ENCODE measurements around the gene CDHR5.

DNA sequence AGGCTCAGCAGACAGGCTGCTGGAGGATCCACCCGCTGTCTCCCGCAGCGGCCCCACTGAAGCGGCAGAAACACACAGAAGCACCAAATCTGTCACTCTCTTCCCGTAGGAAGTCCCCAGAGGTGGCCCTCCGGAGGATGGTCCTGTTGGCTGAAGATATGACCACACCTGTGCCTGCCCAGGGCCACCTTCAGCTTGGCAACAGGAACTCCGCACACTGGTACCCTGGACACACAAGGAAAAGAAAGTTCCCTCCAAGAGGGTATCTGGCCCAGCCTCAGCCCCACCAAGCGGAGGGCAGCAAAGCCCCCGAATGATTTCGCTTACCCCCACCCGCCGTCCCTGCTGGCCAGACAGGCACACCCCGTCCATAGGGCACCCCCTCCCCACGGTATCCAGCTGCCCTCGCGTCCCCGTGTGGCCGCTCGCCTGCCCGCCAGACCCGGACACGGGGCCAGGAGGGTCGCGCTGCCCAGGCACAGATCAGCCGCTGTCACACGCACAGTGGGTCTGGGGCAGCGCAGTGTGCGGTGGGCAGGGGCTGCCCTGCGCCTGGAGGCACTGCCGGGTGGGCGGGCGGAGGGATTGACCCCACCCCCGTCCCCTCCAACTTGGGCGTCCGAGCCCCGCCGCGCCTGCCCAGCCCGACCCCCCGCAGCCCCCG is 57.0 kb downstream of the CDHR5 start:
- TF ChIP-seq, protein P1, sequence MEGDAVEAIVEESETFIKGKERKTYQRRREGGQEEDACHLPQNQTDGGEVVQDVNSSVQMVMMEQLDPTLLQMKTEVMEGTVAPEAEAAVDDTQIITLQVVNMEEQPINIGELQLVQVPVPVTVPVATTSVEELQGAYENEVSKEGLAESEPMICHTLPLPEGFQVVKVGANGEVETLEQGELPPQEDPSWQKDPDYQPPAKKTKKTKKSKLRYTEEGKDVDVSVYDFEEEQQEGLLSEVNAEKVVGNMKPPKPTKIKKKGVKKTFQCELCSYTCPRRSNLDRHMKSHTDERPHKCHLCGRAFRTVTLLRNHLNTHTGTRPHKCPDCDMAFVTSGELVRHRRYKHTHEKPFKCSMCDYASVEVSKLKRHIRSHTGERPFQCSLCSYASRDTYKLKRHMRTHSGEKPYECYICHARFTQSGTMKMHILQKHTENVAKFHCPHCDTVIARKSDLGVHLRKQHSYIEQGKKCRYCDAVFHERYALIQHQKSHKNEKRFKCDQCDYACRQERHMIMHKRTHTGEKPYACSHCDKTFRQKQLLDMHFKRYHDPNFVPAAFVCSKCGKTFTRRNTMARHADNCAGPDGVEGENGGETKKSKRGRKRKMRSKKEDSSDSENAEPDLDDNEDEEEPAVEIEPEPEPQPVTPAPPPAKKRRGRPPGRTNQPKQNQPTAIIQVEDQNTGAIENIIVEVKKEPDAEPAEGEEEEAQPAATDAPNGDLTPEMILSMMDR (IDR thresholded peaks at IDR 0.05 in 8 of 11, conservative IDR thresholded peaks at IDR 0.05 in 3 of 11): no peak
- TF ChIP-seq POLR2A (IDR thresholded peaks at IDR 0.05): no peak
